ENCODE measurements around the gene CDK1.
"Not testable (repeated sequence)": the region's sequence is repeated elsewhere in the genome, so short reads cannot be mapped to it uniquely, and the experiment has no call there.

CDK1 gene

DNA sequence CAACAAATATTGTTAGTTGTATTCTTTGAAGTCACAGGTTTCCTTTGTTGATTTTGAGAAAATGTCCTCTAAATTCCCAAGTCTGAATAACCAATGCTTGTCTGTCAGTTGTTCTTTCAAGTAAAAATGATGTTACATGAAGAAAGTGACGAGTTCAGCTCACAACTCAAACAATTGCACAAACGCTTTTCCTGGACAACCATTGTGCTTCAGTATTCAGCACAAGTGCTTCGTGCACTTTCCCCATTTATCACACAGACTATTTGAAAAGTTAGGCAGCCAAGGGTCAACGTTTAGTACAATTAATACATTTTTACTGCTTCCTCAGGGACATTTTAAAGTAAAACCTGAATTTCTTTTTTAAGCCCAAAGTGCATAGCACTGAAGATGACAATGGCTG is 44.5 kb downstream of the CDK1 start:
- Histone ChIP-seq H3K36me3 (no peaks in the 10 kb centered on the region), H3K9me3 (ENCODE audit: severe bottlenecking) (no peaks in the 10 kb centered on the region), H3K27ac (no peak overlapping the region), H3K27me3 (ENCODE audit: insufficient read depth, low read depth, severe bottlenecking) (no peaks in the 10 kb centered on the region), H3K4me3 (ENCODE audit: low read depth, low read length) (no peak overlapping the region)
- DNase-seq, result no peak
- no peak for TF ChIP-seq CTCF (IDR thresholded peaks at IDR 0.05; ENCODE audit: low read depth, low read length)

DNA sequence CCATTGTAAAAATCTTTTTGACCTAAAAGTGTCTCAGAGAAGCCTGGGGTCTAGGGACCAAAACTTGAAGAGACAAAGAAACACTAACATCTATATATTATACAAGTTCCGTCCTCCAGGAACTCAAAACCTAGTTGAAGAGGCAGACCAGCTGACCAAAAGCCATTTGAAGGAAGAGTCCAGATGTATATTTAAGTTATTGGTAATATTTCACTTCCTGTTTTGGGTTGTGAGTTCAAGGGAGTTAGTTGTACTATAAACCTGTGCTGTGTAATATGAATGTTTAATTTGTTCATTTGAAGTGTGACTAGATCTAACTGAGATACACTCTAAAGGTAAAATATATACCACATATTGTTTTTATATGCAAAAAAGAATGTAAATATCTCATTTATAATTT is 45.0 kb downstream of the CDK1 start:
- no peaks in the 10 kb centered on the region for H3K9me3 ChIP-seq (ENCODE audit: severe bottlenecking)
- no peak for DNase-seq
- no peak for TF ChIP-seq CTCF (IDR thresholded peaks at IDR 0.05; ENCODE audit: low read depth, low read length)
- H3K27ac ChIP-seq, result no peak overlapping the region
- no peaks in the 10 kb centered on the region for H3K27me3 ChIP-seq (ENCODE audit: insufficient read depth, low read depth, severe bottlenecking)
- no peaks in the 10 kb centered on the region for H3K36me3 ChIP-seq
- no peak overlapping the region for H3K4me3 ChIP-seq (ENCODE audit: low read depth, low read length)

GRCh38 chr10:60825520-60825919 is 47.2 kb downstream of the CDK1 start:
- DNase-seq, result no peak
- TF ChIP-seq CTCF (IDR thresholded peaks at IDR 0.05; ENCODE audit: low read depth, low read length), result no peak
- no peak overlapping the region for H3K4me3 ChIP-seq (ENCODE audit: low read depth, low read length)
- H3K36me3 ChIP-seq, result no peaks in the 10 kb centered on the region
- H3K9me3 ChIP-seq (ENCODE audit: severe bottlenecking), result no peaks in the 10 kb centered on the region
- H3K27ac ChIP-seq, result no peak overlapping the region
- H3K27me3 ChIP-seq (ENCODE audit: insufficient read depth, low read depth, severe bottlenecking), result no peaks in the 10 kb centered on the region

- TF ChIP-seq CTCF (IDR thresholded peaks at IDR 0.05; ENCODE audit: low read depth, low read length), result no peak
- no peaks in the 10 kb centered on the region for H3K27me3 ChIP-seq (ENCODE audit: insufficient read depth, low read depth, severe bottlenecking)
- no peaks in the 10 kb centered on the region for H3K36me3 ChIP-seq
- no peak overlapping the region for H3K27ac ChIP-seq
- H3K4me3 ChIP-seq (ENCODE audit: low read depth, low read length), result no peak overlapping the region
- H3K9me3 ChIP-seq (ENCODE audit: severe bottlenecking), result no peaks in the 10 kb centered on the region
- DNase-seq, result no peak
These were observed 49.7 kb downstream of the CDK1 start for GRCh38 chr10:60827791-60828488.

- no peak for DNase-seq
These were observed 50.2 kb downstream of the CDK1 start for GRCh38 chr10:60828489-60828852.

DNA sequence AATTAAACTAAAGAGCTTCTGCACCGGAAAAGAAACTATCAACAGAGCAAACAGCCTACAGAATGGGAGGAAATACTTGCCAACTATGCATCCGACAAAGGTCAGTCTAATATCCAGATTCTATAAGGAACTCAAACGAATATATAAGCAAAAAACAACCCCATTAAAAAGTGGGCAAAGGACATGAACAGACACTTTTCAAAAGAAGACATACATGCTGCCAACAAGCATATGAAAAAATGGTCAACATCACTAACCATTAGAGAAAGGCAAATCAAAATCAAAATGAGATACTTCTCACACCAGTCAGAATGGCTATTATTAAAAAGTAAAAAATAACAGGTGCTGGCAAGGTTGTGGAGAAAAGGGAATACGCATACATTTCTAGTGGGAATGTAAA is 53.9 kb downstream of the CDK1 start:
- not testable (repeated sequence) for H3K36me3 ChIP-seq; H3K9me3 ChIP-seq (ENCODE audit: severe bottlenecking); H3K27ac ChIP-seq; H3K27me3 ChIP-seq (ENCODE audit: insufficient read depth, low read depth, severe bottlenecking); H3K4me3 ChIP-seq (ENCODE audit: low read depth, low read length); DNase-seq

More at GRCh38 chr10:60828489-60828852, 50.2 kb downstream of the CDK1 start:
- no peaks in the 10 kb centered on the region for H3K36me3 ChIP-seq
- H3K9me3 ChIP-seq (ENCODE audit: severe bottlenecking), result no peaks in the 10 kb centered on the region
- no peak overlapping the region for H3K4me3 ChIP-seq (ENCODE audit: low read depth, low read length)
- H3K27me3 ChIP-seq (ENCODE audit: insufficient read depth, low read depth, severe bottlenecking), result no peaks in the 10 kb centered on the region
- H3K27ac ChIP-seq, result no peak overlapping the region
- no peak for TF ChIP-seq CTCF (IDR thresholded peaks at IDR 0.05; ENCODE audit: low read depth, low read length)

All from WERI-Rb-1 (cell line).